GM19351 (cell line): ENCODE measurements around the gene CSGALNACT2.
"Not testable (repeated sequence)": the region's sequence is repeated elsewhere in the genome, so short reads cannot be mapped to it uniquely, and the experiment has no call there.

ENCODE experiments used
- ATAC-seq: cut with Tn5 transposase; IDR thresholded peaks from one replicate; pipeline ENCODE4 v1.9.1; 2021; ENCODE audit warnings: mild to moderate bottlenecking, moderate library complexity; ENCODE audit not compliant: unreplicated experiment

CSGALNACT2 gene

GRCh38 chr10:43174969-43175368, 36.7 kb downstream of the CSGALNACT2 start:
- no peak for ATAC-seq

GRCh38 chr10:43176271-43176670, 38.0 kb downstream of the CSGALNACT2 start:
- ATAC-seq: no peak

DNA sequence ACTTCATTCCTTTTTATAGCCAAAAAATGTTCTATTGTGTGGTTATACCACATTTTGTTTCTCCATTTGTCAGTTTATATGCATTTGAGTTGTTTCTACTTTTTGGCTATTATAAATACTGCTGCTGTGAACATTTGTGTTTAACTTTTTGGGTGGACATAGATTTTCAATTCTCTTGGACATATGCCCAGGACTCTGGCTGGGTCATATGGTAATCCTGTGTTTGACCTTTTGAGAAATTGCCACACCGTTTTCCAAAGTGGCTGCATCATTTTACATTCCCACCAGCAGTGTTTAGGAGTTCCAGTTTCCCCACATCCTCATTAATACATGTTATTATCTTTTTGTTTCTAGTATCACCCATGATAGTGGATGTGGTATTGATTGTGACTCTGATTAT, 39.4 kb downstream of the CSGALNACT2 start:
- no peak for ATAC-seq

DNA sequence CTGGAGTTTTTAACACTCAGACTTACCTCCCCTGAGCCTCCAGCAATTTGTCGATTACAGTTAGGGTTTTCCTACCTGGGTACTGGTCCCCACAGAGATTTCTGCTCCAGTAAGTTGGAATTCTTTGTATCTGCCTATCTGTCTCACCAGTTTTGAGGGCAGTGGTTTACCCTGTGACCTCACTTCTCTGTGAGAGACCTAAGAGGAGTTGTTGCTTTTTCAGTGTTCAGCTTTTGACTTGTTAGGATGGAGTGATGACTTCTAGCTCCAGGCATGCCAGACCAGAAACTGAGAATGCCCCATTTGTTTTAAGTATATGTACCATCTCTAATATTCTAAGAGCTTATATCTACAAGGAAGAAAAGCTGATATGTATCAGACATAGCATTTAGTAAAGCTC, 42.9 kb downstream of the CSGALNACT2 start:
- ATAC-seq: no peak

DNA sequence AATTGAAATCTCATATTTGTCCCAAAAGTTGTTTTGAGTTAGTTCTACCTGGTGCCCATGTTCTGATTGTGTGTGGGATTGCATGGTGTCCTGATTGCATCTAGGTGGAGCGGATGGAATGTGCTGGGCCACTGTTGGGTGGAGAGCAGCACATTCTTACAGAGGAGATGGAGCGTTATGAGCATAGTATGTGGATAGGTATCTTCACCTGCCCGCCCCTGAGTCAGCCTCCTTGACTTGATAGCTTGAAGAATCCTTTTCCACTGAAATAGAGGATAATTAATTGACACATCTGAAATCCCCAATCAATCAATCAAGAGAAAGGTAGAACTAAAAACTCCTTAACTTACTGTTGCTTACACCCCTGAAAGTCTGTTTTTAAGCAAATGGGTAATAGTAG, 45.5 kb downstream of the CSGALNACT2 start:
- ATAC-seq: not testable (repeated sequence)

GRCh38 chr10:43186150-43186549, 47.9 kb downstream of the CSGALNACT2 start:
- no peak for ATAC-seq

DNA sequence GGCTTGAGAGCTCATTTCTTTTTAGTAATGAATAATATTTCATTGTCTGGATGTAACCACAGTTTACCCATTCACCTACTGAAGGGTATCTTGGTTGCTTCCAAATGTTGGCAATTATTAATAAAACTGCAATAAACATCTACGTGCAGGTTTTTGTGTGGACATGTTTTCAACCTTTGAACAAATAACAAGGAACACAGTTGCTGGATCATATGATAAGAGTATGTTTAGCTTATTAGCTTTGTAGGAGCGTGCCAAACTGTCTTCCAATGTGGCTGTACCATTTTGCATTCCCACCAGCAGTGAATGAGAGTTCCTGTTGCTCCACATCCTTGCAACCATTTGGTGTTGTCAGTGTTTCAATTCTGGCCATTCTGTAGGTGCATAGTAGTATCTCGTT, 49.0 kb downstream of the CSGALNACT2 start:
- no peak for ATAC-seq

DNA sequence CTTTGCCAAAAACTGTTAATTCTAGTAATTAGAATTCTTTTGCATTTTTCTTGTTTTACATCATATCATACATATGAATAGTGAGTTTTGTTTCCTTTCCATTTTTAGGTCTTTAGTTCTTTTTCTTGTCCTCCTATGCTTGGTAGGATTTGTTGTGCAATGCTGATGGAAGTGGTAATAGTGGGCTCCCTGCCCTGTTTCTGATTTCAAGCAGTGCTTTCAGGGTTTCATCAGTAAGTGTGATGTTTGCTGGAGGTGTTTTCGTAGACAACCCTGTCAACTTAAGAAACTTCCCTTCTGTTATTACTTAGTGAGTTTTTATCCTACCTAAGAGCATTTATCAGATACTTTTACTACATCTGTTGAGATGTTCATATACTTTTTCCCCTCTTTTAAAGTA, 50.5 kb downstream of the CSGALNACT2 start:
- no peak for ATAC-seq

DNA sequence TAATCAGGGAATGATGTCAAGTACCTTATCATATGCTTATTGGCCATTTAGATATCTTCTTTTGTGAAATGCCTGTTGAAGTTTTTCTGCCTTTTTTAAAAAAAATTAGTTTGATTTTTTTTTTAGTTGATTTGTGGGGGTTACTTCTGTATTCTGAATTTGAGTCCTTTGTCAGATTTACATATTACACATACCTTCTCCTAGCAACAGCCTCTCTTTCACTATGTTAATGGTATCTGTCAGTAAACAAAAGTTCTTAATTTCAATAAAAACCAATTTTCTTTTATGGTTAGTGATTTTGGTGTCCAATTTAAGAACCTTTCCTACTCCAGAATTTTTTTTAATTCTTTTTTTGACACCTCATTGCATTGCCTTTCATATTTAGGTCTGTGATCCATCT, 52.0 kb downstream of the CSGALNACT2 start:
- no peak for ATAC-seq

DNA sequence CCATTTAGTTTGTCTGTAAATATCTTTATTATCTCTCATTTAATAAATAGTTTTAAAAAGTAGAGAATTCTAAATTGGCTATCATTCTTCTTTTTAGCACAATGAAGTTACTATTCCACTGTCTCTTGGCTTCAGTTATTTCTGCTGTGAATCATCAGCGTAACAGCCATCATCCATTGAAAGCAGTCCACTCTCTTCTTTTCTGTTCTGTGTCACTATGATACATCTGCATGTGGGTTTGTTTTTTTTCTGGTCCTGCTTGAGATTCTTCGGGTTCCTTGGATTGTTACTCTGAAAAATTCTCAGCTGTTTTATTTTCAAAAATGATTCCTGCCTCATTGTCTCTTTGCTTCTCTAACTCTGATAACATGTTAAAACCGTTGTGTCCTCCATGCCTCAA, 52.5 kb downstream of the CSGALNACT2 start:
- no peak for ATAC-seq

- ATAC-seq: no peak
Observed at GRCh38 chr10:43192884-43193283, 54.6 kb downstream of the CSGALNACT2 start.

DNA sequence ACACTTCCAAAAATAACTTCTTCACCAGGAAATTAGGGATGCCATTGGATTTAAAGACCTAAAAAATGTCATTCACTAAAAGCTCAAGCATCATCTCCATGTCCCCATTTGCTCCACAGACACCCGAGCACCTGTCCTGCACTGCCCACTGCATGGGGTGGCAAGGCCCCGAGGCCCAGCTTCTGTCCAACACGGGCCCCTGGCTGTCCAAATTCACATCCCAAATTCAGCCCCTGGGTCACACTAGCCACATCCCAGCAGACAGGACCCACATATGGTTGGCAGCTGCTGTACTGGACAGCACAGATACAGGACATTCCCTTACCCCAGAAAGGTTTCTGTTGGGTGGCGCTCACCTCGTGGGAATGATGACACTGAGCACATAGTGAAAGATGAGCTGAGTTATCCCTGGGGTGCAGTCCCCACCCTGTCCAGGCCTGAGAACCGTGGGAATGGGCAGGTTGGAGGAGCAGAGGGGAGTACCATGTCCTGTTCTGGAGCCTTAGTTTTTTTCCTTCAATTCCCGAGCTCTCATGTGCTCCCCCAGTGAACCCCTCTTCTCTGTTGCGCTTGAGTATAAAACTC, 55.3 kb downstream of the CSGALNACT2 start:
- no peak for ATAC-seq

DNA sequence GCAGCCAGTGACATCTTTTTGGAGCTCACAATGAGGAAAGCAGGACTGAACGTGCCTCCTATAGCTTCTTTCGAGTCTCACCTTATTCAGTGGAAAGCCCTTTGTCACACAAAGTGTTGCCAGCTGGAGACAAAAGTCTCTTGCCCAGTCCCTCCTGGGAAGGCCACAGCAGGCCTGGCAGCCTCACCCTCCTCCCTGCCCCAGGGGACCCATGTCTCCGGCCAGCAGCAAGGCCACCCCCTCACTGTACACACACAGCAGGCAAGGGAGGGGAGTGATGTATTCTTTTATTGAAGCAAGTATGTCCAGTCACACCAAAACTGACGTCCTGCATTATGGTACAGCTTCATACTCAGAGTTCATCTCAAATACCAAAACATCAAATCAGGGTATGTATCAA, 56.0 kb downstream of the CSGALNACT2 start:
- no peak for ATAC-seq

DNA sequence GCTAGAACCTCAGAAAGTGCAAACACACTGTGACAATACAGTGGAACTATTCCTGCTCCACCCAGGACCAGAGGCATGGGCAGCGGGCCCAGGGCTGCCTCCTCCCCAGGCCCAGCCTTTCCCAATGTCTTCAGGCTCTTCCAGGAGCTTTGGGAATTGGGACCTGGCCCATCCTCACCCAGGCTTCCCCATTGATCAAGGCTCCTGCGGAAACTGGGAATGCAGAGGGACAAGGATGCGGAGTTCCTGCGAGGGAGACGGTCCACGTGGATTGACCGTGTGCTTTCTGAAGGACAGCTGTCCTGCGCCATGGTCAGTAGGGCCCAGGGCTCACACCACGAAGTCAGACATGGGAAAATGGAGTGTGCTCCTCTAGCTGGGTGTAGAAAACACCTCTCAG, 56.6 kb downstream of the CSGALNACT2 start:
- ATAC-seq: no peak

- ATAC-seq: no peak
Observed at GRCh38 chr10:43195557-43195956, 57.3 kb downstream of the CSGALNACT2 start.

DNA sequence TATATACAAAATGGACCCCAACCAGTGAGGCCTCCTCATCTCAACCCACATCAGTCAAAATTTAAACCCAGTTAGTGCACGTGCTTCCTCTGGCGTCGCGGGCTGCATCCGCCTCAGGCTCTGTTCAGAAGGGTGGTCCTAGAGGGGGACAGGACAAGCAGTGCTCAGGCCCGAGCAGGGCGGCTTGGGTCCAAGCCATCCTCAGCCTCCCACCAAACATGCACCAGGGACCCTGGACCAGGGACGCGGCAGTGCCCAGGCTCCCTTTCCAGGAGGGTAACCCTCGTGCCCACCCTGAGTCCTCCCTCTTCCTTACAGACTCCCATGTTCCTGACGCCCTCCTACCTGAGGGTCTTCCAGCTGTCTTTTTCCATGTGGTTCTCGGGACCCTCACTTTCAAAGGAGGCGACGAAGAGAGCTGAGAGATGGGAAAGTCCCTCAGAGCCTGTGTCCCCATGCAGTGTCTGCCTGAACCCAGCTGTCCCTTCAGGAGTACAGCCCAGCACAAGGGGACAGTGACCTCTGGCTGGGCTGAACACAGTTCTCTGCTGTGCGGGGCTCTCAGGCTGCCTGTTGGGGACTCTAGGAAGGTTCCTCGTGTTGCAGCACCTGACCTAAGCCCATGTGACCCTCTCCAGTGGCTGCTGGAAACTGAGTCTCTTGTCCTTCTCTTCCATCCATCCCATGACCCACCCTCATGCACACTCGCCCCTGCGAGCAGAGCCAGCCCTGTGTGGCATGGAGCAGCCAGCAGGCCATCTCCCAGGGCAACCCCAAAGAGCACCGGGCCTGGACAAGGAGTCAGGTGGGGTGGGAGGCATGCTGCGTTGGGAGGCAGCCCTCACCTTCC, 58.1 kb downstream of the CSGALNACT2 start:
- no peak for ATAC-seq

GRCh38 chr10:43196981-43197833, 59.0 kb downstream of the CSGALNACT2 start:
- ATAC-seq: no peak

- no peak for ATAC-seq
Observed at GRCh38 chr10:43197834-43198681, 59.8 kb downstream of the CSGALNACT2 start.

GRCh38 chr10:43198682-43199005, 60.4 kb downstream of the CSGALNACT2 start:
- ATAC-seq: no peak

DNA sequence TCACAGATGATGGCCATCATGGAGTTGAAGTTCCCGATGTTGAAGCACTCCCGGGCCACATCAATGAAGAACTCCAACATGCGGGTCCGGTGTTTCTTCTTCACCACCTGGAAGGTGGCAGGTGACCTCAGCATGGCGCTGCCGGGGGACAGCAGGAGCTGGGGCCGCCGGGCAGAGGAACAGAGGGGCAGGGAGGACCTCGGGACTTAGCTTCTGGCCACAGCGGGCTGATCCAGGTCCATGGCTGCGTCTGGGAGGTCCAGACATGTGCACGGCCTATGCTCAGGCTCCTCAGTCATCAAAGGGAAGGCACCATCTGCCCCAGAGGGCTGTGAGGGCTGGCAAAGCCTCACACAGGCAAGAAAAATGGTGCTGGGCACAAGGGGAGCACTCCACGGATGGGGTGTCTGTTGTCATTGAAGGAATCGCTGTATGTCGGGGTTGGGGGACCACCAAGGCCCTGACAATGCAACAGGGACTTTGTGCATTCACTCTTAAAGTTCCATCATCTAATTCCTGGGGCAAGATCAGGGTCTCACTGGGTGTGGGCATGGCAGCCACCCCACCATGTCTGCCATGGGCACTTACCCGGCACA, 60.9 kb downstream of the CSGALNACT2 start:
- ATAC-seq: no peak
